Panc1 (cell line): ENCODE results near the gene SCAMP1. TPM values are rescaled to one million over a fixed set of nuclear protein-coding genes. Genes with fewer than 3 reads are reported as not detected.

Experiments used
- ATAC-seq: fragments of 200-7000 bp; cut with Tn5 transposase; 2 replicates; pipeline ENCODE4 v1.9.1; 2020; ENCODE audit warnings: mild to moderate bottlenecking, moderate library complexity
- BruUV-seq: library from RNA; stranded (reverse); fragments of 400-500 nt; replicated peaks from 2 replicates; lab custom pipeline; 2021; lab: Mats Ljungman, UMichigan
- CTCF ChIA-PET: fragments of 300-600 bp; sonication (Branson Sonifier 250); formaldehyde crosslinking; loops from one replicate; lab custom pipeline; 2022; ENCODE audit warnings: antibody characterized with exemption; lab: Charles Lee
- POLR2A ChIA-PET: fragments of 300-600 bp; sonication (Branson Sonifier 250); formaldehyde crosslinking; loops from one replicate; lab custom pipeline; 2022; ENCODE audit warnings: antibody characterized with exemption; lab: Charles Lee
- DNase-seq: peaks from one replicate; pipeline ENCODE4 v3.0.0-alpha.2; 2010; ENCODE audit warnings: low read depth, low spot score
- H3K27ac ChIP-seq: 2 replicates; pipeline ENCODE4 v1.5.1; 2011; ENCODE audit warnings: mild to moderate bottlenecking, low read length, inconsistent platforms
- H3K27me3 ChIP-seq: fragments of 200-500 bp; sonication (Bioruptor generic); 2 replicates; pipeline ENCODE4 v1.6.0; 2014; ENCODE audit warnings: low read length, inconsistent platforms; ENCODE audit not compliant: control insufficient read depth, insufficient read depth
- H3K36me3 ChIP-seq: fragments of 200-500 bp; sonication (Bioruptor generic); 2 replicates; pipeline ENCODE4 v1.5.1; 2014; ENCODE audit warnings: inconsistent platforms, mild to moderate bottlenecking, low read length, moderate library complexity; ENCODE audit not compliant: control insufficient read depth, insufficient read depth
- H3K4me1 ChIP-seq: 2 replicates; pipeline ENCODE4 v1.5.1; 2011; ENCODE audit warnings: inconsistent platforms, mild to moderate bottlenecking, low read length, moderate library complexity; ENCODE audit not compliant: control insufficient read depth, insufficient read depth
- H3K4me3 ChIP-seq, 2 experiments: 2 replicates each; pipeline ENCODE4 v1.5.1; 2011 to 2012; ENCODE audit warnings: low read depth in 2 of 2, low read length in 2 of 2, mild to moderate bottlenecking in 2 of 2, inconsistent platforms in 1 of 2, moderate library complexity in 1 of 2
- H3K9me3 ChIP-seq: fragments of 200-500 bp; sonication (Bioruptor generic); 2 replicates; pipeline ENCODE4 v1.5.1; 2014; ENCODE audit warnings: low read depth, mild to moderate bottlenecking, inconsistent platforms, low read length, moderate library complexity; ENCODE audit not compliant: control insufficient read depth, insufficient read depth
- POLR2AphosphoS5 ChIP-seq: IDR thresholded peaks from 2 replicates; pipeline ENCODE4 v1.6.1; 2012; ENCODE audit warnings: mild to moderate bottlenecking, low read depth, low read length, moderate library complexity
- SIN3A ChIP-seq: IDR thresholded peaks from 2 replicates; pipeline ENCODE4 v1.6.1; 2012; ENCODE audit warnings: low read depth, mild to moderate bottlenecking, low read length, moderate library complexity, borderline replicate concordance; ENCODE audit not compliant: insufficient read depth
- TCF7L2 ChIP-seq: IDR thresholded peaks from 2 replicates; pipeline ENCODE4 v1.6.1; 2011; ENCODE audit warnings: mild to moderate bottlenecking, low read depth, low read length, inconsistent platforms
- in situ Hi-C: cut with HindIII; loops from 2 replicates; pipeline ENCODE4 v1.10.0; 2016; ENCODE audit warnings: low sequenced_read_pairs, low pct_unique_long_range_greater_than_20kb
- intact Hi-C: fragments of 100-400 bp; cut with micrococcal nuclease; formaldehyde crosslinking; loops from one replicate; pipeline ENCODE4 v1.10.0; 2022; ENCODE audit not compliant: unreplicated experiment
- total RNA-seq: library from RNA; stranded (reverse); gene quantifications from one replicate; pipeline ENCODE4 v1.2.1, GENCODE V29; 2021; ENCODE audit not compliant: unreplicated experiment
- TF ChIP-seq, protein P1 (sequence below): fragments of 450-650 bp; IDR thresholded peaks from 2 replicates; pipeline ENCODE4 v1.5.1; 2017; ENCODE audit warnings: mild to moderate bottlenecking
- TF ChIP-seq, protein P2 (sequence below), 2 experiments: IDR thresholded peaks; 2 replicates each; pipeline ENCODE4 v1.6.1; 2011 to 2012; ENCODE audit warnings: low read depth in 2 of 2, control low read depth in 1 of 2, low read length in 1 of 2, mild to moderate bottlenecking in 1 of 2, moderate library complexity in 1 of 2; ENCODE audit not compliant: insufficient read depth in 1 of 2

The SCAMP1 gene
- total RNA-seq, 1 experiment from 2014 or later: 51.3 TPM

DNA sequence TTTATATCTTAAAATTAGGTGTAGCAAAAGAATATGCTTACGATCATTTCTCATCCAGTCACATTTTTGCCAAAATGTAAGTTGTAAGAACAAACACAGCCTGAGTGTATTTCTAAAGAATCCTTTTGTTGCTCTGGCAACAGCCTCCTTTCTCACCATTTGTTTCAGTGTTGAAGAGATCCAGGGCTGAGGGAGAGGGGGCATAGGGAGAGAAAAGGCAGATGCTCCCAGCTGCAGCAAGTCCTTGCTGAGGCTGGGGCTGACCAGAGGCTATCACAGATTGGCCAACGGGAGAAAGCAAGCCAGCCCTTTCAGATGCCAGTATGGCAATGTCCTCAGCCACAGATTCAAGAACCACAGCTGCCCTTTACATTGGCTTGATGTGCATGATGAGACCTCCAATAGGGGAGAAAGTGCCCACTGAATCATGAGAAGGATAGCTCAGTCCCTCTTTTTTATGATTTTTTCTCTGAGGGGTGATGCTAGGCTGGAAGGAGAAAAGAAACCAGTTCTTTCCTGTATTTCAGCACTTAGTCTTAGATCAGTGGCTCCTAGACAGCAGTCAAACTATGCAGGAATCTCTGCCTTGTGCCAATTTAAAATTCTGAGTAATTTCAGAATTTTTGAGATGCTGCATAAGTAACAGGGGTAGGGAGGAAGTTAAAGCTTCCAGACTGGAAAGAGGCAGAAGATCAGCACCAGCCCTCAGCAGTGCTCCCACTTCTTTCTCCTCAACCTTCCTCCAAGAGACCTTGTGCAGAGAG, 146.0 kb downstream of the SCAMP1 start:
- BruUV-seq: no TSS peak
- ChIA-PET CTCF (no interaction called here), POLR2A (no interaction called here)
- Histone ChIP-seq H3K4me1 (peaks cover 8% of the 10 kb centered on the region; the same call in 1 of the 2 replicates), H3K4me3 (no peak overlapping the region), H3K36me3 (no peaks in the 10 kb centered on the region), H3K27ac (no peak overlapping the region), H3K27me3 (no peaks in the 10 kb centered on the region), H3K9me3 (no peaks in the 10 kb centered on the region)
- in situ Hi-C loops (no loop called here), intact Hi-C loops (no loop called here)
- DNase-seq (no peak), ATAC-seq (no peak)
- TF ChIP-seq, protein P1, sequence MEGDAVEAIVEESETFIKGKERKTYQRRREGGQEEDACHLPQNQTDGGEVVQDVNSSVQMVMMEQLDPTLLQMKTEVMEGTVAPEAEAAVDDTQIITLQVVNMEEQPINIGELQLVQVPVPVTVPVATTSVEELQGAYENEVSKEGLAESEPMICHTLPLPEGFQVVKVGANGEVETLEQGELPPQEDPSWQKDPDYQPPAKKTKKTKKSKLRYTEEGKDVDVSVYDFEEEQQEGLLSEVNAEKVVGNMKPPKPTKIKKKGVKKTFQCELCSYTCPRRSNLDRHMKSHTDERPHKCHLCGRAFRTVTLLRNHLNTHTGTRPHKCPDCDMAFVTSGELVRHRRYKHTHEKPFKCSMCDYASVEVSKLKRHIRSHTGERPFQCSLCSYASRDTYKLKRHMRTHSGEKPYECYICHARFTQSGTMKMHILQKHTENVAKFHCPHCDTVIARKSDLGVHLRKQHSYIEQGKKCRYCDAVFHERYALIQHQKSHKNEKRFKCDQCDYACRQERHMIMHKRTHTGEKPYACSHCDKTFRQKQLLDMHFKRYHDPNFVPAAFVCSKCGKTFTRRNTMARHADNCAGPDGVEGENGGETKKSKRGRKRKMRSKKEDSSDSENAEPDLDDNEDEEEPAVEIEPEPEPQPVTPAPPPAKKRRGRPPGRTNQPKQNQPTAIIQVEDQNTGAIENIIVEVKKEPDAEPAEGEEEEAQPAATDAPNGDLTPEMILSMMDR: no peak
- TF ChIP-seq, protein P2, sequence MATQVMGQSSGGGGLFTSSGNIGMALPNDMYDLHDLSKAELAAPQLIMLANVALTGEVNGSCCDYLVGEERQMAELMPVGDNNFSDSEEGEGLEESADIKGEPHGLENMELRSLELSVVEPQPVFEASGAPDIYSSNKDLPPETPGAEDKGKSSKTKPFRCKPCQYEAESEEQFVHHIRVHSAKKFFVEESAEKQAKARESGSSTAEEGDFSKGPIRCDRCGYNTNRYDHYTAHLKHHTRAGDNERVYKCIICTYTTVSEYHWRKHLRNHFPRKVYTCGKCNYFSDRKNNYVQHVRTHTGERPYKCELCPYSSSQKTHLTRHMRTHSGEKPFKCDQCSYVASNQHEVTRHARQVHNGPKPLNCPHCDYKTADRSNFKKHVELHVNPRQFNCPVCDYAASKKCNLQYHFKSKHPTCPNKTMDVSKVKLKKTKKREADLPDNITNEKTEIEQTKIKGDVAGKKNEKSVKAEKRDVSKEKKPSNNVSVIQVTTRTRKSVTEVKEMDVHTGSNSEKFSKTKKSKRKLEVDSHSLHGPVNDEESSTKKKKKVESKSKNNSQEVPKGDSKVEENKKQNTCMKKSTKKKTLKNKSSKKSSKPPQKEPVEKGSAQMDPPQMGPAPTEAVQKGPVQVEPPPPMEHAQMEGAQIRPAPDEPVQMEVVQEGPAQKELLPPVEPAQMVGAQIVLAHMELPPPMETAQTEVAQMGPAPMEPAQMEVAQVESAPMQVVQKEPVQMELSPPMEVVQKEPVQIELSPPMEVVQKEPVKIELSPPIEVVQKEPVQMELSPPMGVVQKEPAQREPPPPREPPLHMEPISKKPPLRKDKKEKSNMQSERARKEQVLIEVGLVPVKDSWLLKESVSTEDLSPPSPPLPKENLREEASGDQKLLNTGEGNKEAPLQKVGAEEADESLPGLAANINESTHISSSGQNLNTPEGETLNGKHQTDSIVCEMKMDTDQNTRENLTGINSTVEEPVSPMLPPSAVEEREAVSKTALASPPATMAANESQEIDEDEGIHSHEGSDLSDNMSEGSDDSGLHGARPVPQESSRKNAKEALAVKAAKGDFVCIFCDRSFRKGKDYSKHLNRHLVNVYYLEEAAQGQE (IDR thresholded peaks at IDR 0.05; ENCODE audit: insufficient read depth in 1 of 2, low read depth in 2 of 2, low read length in 1 of 2): no peak
- TF ChIP-seq POLR2AphosphoS5 (no peak), TCF7L2 (no peak), SIN3A (no peak)

DNA sequence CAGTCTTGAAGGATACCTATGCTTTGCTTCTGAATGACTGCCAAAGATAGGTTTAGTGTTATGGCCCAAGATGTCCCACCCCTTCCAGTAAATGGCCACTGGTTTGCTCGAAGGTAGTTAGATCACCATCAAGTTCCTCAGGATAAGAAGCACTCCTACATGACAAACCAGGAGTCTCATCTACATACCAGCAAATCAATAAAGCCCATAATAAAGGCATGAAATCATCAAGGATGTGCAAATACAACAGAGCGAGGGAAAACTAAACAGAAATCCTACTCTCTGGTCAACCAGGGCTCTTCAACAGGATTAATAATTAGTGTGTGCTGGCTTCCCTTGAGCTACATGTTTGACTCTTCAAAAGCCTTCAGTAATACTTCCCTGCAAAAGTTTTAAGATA, 147.1 kb downstream of the SCAMP1 start:
- H3K9me3 ChIP-seq: no peaks in the 10 kb centered on the region
- ChIA-PET POLR2A (interaction anchor here (0.6 kb wide), 1 partner anchor 40 kb away, joined by 3 read pairs; no protein-coding TSS in a partner anchor), CTCF (no interaction called here)
- TF ChIP-seq TCF7L2: no peak
- TF ChIP-seq, protein P1: no peak
- no peak for TF ChIP-seq SIN3A
- no peak for TF ChIP-seq POLR2AphosphoS5
- TF ChIP-seq, protein P2 (IDR thresholded peaks at IDR 0.05; ENCODE audit: insufficient read depth in 1 of 2, low read depth in 2 of 2, low read length in 1 of 2): no peak
- H3K27me3 ChIP-seq: no peaks in the 10 kb centered on the region
- peaks cover 8% of the 10 kb centered on the region; the same call in 1 of the 2 replicates for H3K4me1 ChIP-seq
- no peak for ATAC-seq
- no peaks in the 10 kb centered on the region for H3K36me3 ChIP-seq
- no peak for DNase-seq
- BruUV-seq: no TSS peak
- in situ Hi-C loops (no loop called here), intact Hi-C loops (no loop called here)
- no peak overlapping the region for H3K4me3 ChIP-seq
- H3K27ac ChIP-seq: no peak overlapping the region
